Measurements from ENCODE around the gene CPA5. TPM values are rescaled to one million over a fixed set of nuclear protein-coding genes. Genes with fewer than 3 reads are reported as not detected.

The CPA5 gene
- total RNA-seq, 1 experiment from 2014 or later: not detected

- Mint-ChIP-seq H3K27me3 (ENCODE audit: unreplicated experiment) (peaks cover 32% of the 10 kb centered on the region), H3K9me3 (ENCODE audit: low read depth, unreplicated experiment) (no peaks in the 10 kb centered on the region), H3K4me3 (ENCODE audit: low read depth, unreplicated experiment) (no peak overlapping the region), H3K27ac (ENCODE audit: unreplicated experiment) (no peak overlapping the region), H3K36me3 (ENCODE audit: insufficient read depth, unreplicated experiment) (no peaks in the 10 kb centered on the region), H3K4me1 (ENCODE audit: low read depth, unreplicated experiment) (no peaks in the 10 kb centered on the region)
- no TSS peak for BruUV-seq (replicated peaks)
- CTCF ChIA-PET: interaction anchor here (0.7 kb wide), 1 partner anchor 1322 kb away, joined by 5 read pairs; no protein-coding TSS in a partner anchor
- TF ChIP-seq CTCF (IDR thresholded peaks at IDR 0.05; ENCODE audit: unreplicated experiment): no peak
- no peak for DNase-seq
- intact Hi-C loops (cut with micrococcal nuclease; ENCODE audit: unreplicated experiment): no loop called here
These were observed 44.8 kb upstream of the CPA5 start for GRCh38 chr7:130299866-130300265.

- H3K27ac Mint-ChIP-seq (ENCODE audit: unreplicated experiment): no peak overlapping the region
- no peak for TF ChIP-seq CTCF (IDR thresholded peaks at IDR 0.05; ENCODE audit: unreplicated experiment)
- H3K36me3 Mint-ChIP-seq (ENCODE audit: insufficient read depth, unreplicated experiment): no peaks in the 10 kb centered on the region
- no peaks in the 10 kb centered on the region for H3K9me3 Mint-ChIP-seq (ENCODE audit: low read depth, unreplicated experiment)
- no peaks in the 10 kb centered on the region for H3K4me1 Mint-ChIP-seq (ENCODE audit: low read depth, unreplicated experiment)
- BruUV-seq (replicated peaks): no TSS peak
- CTCF ChIA-PET: no interaction called here
- peaks cover 43% of the 10 kb centered on the region for H3K27me3 Mint-ChIP-seq (ENCODE audit: unreplicated experiment)
- H3K4me3 Mint-ChIP-seq (ENCODE audit: low read depth, unreplicated experiment): no peak overlapping the region
- no peak for DNase-seq
- intact Hi-C loops (cut with micrococcal nuclease; ENCODE audit: unreplicated experiment): no loop called here
These were observed 43.1 kb upstream of the CPA5 start for GRCh38 chr7:130301501-130302020.

- DNase-seq: no peak
- no TSS peak for BruUV-seq (replicated peaks)
- Mint-ChIP-seq H3K4me3 (ENCODE audit: low read depth, unreplicated experiment) (no peak overlapping the region), H3K36me3 (ENCODE audit: insufficient read depth, unreplicated experiment) (no peaks in the 10 kb centered on the region), H3K27me3 (ENCODE audit: unreplicated experiment) (peaks cover 43% of the 10 kb centered on the region), H3K9me3 (ENCODE audit: low read depth, unreplicated experiment) (no peaks in the 10 kb centered on the region), H3K27ac (ENCODE audit: unreplicated experiment) (no peak overlapping the region), H3K4me1 (ENCODE audit: low read depth, unreplicated experiment) (no peaks in the 10 kb centered on the region)
- intact Hi-C loops (cut with micrococcal nuclease; ENCODE audit: unreplicated experiment): no loop called here
- TF ChIP-seq CTCF (IDR thresholded peaks at IDR 0.05; ENCODE audit: unreplicated experiment): no peak
- CTCF ChIA-PET: no interaction called here
These were observed 42.0 kb upstream of the CPA5 start for GRCh38 chr7:130302649-130303048.

- BruUV-seq (replicated peaks): no TSS peak
- CTCF ChIA-PET: no interaction called here
- no peaks in the 10 kb centered on the region for H3K9me3 Mint-ChIP-seq (ENCODE audit: low read depth, unreplicated experiment)
- H3K4me3 Mint-ChIP-seq (ENCODE audit: low read depth, unreplicated experiment): no peak overlapping the region
- no peak for DNase-seq
- H3K27me3 Mint-ChIP-seq (ENCODE audit: unreplicated experiment): peaks cover 43% of the 10 kb centered on the region
- no peak overlapping the region for H3K27ac Mint-ChIP-seq (ENCODE audit: unreplicated experiment)
- no peaks in the 10 kb centered on the region for H3K4me1 Mint-ChIP-seq (ENCODE audit: low read depth, unreplicated experiment)
- intact Hi-C loops (cut with micrococcal nuclease; ENCODE audit: unreplicated experiment): no loop called here
- H3K36me3 Mint-ChIP-seq (ENCODE audit: insufficient read depth, unreplicated experiment): no peaks in the 10 kb centered on the region
- no peak for TF ChIP-seq CTCF (IDR thresholded peaks at IDR 0.05; ENCODE audit: unreplicated experiment)
These were observed 41.5 kb upstream of the CPA5 start for GRCh38 chr7:130303127-130303526.

Measured in Calu3 (cell line).